ENCODE data around the gene PITX3.
"Not testable (repeated sequence)": the region's sequence is repeated elsewhere in the genome, so short reads cannot be mapped to it uniquely, and the experiment has no call there.

Gene PITX3

DNA sequence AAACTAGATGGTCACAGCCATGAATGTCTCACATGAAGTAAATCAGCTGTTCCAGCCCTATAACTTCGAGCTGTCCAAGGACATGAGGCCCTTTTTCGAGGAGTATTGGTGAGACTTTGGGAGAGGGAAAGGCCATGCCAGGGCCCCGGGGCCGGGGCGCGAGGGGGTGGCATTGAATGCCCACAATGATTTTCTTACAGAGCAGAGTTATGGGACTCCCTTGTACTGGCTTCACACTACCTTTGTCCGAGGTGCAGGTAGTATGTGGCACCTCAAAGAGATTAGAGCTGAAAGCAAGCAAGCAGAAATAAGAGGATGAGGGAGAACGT is 14.8 kb downstream of the PITX3 start:
- DNase-seq (ENCODE audit: low read depth in 2 of 2), result no peak

DNA sequence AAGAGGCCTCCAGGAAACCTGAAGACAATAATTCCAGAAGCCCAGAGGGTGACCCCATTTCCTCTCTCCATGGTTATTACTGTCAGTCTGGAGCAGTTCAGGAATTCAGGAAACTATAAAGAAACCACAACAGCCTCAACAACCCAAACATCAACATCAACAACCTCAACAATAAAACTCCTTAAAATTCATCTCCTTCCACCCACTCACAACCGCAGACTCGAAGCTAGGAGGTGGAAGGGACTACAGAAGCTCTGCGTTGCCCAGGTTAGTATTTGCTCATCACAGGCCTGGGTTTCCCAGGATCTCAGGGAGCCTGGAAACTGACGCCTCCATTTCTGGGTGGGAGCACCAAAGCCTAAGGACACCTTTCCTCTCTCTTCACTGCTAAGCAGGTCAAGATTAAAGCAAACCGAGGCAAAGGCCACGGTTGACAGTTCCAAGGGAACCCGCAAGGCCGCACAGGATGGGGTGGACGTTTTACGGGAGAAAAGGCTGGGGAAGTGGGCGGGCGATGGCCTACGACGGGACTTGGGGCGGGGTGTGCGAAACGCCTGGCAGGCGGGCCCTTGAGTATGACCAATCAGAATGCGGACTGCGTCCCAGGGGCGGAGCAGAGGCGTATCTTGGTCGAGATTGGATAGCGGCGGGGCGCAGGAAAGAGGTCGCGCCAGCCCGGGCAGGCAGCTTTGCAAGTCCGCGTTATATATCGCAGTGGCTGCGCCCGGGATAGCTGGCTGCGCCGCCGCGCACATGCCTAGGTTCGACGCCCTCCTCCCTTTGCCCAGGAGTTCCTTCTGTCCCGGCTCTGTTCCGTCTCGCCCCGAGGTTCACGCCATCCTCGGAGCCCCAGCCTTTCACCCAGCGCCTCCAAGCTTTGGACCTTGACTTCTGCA is 15.4 kb downstream of the PITX3 start, which contains the start of gene ELOVL3:
ELOVL3 (plus strand) TSS at position 654 of the 896 bp plus-strand sequence. CDS start 250 bp downstream, outside the sequence.
- DNase-seq (ENCODE audit: low read depth in 2 of 2), result peak; percentile 51 to 61

GRCh38 chr10:102222797-102223196 is 18.5 kb downstream of the PITX3 start:
- DNase-seq (ENCODE audit: low read depth in 2 of 2), result no peak

- no peak for DNase-seq (ENCODE audit: low read depth in 2 of 2)
These were observed 20.7 kb downstream of the PITX3 start for GRCh38 chr10:102220612-102221011.

DNA sequence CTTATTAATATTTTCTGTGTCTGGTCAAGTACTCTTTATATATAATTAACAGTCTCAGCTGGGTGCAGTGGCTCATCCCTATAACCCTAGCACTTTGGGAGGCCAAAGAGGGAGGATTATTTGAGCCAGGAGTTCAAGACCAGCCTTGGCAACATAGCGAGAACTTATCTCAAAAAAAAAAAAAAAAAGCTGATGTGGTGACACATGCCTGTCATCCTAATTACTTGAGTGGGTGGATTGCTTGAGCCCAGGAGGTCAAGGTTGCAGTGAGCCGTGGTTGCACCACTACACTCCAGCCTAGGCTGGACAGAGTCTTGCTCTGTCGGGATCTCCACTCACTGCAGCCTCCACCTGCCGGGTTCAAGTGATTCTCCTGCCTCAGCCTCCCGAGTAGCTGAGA is 21.9 kb downstream of the PITX3 start:
- no peak for DNase-seq (ENCODE audit: low read depth in 2 of 2)

DNA sequence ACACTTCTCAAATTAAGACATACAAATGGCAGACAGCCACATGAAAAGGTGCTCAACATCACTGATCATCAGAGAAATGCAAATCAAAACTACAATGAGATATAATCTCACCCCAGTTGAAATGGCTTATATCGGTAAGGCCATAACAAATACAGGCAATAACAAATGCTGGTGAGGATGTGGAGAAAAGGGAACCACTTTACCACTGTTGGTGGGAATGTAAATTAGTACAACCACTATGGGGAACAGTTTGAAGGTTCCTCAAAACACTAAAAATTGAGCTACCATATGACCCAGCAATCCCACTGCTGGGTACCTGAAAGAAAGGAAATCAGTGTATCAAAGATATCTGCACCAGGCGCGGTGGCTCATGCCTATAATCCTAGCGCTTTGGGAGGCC is 27.7 kb downstream of the PITX3 start:
- DNase-seq (ENCODE audit: low read depth in 2 of 2), result not testable (repeated sequence)

DNA sequence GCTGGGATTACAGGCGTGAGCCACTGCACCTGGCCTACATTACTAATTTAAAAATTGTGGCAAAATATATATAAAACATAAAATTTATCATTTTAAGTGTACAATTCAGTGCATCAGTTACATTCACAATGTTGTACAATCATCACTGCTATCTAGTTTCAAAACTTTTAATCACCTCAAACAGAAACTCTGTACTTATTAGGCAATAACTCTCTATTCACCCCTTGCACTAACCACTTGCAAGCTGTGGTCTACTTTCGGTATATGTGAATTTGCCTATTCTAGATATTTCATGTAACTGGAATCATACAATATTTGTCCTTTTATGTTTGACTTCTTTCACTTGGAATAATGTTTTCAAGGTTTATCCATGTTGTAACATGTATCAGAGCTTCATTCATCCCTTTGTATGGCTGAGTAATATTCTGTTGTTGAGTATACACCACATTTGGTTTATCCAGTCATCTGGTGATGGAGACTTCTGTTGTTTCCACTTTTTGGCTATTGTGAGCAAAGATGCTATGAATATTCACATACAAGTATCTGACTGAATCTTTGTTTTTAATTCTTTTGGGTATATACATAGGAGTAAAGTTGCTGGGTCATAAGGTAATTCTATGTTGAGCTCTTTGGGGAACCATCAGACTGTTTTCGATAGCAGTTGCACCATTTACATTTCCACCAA is 29.6 kb downstream of the PITX3 start:
- no peak for DNase-seq (ENCODE audit: low read depth in 2 of 2)

DNA sequence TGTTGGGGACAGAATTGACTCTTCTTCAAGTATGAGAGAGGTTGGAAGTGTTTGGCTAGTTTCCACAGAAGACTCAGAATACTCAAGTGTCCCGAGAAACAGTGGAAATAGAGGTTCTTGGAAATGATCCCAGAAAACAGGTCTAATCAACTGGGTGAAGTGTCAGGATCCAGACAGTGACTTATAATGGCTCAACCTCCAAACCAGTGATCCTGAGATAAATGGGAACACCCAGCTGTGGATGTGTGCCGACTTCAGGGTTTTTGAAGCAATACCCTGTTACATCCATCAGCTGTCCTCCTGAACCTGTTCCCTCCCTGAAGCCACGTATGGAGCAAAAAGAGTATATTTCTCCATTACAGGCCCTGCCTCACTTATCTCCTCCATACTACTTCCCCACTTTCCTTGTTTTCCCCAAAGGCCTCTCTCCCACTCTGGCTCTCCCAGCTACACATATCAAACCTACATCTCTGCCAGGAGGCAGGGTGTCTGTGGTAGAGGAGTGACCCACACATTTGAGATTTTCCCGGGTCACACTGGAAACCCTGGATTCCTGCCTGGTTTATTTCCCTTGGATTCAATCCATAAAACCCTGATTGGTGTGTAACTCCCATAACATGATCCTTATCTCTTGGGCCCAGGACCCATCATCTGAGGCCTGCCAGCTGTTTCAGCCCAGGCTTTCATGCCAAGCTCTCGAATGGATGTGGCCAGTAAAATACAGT is 32.8 kb downstream of the PITX3 start:
- no peak for DNase-seq (ENCODE audit: low read depth in 2 of 2)

GRCh38 chr10:102202386-102202785 is 38.9 kb downstream of the PITX3 start:
- no peak for DNase-seq (ENCODE audit: low read depth in 2 of 2)

- no peak for DNase-seq (ENCODE audit: low read depth in 2 of 2)
These were observed 40.3 kb downstream of the PITX3 start for GRCh38 chr10:102200751-102201640.

DNA sequence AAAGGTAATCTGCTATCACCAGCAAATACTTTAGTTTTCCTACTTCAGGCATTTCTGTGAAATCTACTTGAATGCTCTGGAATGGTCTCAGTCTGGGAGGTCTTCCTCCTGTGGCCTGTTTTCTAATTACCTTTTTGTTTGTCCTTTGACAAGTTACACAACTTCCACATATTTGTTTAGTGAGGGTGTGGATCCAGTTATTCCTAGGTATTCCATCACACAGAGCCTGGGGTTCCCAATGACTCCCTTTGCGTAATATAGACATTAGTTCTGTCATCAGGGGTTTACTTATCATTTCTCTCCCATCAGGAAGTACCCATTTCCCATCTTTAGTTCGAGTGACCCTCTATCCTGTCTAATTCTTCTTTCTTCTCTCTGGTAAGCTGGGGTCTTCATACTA is 43.3 kb downstream of the PITX3 start:
- no peak for DNase-seq (ENCODE audit: low read depth in 2 of 2)

DNA sequence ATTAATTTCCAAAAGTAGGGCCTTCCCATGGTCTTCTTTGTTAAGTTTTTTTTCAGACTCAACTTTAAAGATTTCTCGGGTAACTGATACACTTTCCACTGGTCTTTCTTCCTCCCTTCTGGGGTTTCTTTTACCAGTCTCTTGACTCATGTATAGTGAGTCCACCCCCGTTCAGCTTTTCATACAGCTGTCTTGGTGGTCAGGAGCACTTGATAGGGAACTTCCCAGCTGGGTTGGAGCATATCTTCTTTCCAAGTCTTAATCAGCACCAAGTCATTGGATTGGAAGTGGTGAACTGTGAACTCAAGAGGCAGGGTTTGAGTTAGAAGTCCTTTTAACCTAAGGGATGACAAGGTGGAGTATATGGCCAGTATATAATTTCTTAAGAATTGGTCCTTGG is 44.4 kb downstream of the PITX3 start:
- no peak for DNase-seq (ENCODE audit: low read depth in 2 of 2)

DNA sequence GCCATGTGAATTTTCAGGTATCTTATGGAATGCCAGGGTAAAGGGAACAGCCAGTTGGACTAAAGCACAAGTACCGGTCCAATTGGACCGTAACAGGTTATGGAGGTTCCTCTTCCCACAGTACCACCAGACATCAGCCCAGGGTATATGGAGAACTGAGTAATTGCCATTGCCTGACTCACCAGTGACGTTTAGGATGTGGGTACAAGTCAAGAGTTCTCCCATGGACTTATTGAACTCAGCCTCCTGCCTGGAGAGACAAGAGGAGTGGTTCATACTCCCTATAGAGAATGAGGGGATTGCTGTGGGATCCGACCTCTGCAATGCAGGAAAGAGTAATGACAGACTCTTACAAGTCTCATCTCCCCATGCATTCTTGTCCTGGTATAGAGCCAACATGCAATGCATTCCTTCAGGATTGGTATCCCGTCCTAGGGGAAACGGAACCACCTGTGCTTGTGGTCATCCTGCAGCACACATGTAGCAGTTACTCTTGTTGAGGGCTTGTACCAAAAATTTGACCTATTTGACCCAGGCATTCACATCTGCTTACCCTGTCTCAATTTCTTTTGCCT is 45.9 kb downstream of the PITX3 start:
- no peak for DNase-seq (ENCODE audit: low read depth in 2 of 2)

- no peak for DNase-seq (ENCODE audit: low read depth in 2 of 2)
These were observed 49.4 kb downstream of the PITX3 start for GRCh38 chr10:102191956-102192355.

DNA sequence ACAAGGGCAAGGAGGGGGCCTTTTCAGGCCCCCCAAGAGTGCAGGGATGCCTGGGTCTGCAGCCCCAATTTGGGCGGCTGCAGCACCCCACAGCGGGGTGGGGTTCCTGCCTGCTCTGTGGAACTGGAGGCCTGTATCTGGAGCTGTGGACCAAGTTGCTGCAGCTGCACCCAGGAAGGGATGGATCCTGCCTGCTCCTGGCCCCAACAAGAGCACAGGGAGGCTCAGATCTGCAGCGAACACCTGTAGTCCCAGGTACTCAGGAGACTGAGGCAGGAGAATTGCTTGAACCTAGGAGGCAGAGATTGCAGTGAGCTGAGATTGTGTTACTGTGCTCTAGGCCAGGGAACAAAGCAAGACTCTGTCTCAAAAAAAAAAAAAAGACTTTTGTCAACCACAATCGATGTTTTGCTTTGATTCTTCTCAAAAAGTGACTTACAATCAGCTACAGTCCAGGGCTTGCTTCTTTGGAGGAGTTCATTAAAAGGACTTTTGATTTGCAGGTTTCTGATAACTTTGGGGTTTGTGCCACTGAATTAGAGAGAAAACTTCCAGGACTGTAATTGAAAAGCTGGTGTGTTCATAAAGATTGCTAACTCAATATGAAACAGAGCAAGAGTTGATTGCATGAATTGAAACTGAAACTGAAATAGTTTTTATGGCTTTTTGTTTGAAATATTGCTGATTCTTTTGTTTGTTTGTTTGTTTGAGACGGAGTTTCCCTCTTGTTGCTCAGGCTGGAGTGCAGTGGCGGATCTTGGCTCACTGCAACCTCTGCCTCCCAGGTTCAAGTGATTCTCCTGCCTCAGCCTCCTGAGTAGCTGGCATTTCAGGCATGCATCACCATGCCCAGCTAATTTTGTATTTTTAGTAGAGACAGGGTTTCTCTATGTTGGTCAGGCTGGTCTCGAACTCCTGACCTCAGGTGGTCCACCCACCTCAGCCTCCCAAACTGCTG is 52.1 kb downstream of the PITX3 start:
- DNase-seq (ENCODE audit: low read depth in 2 of 2), result not testable (repeated sequence)

- DNase-seq (ENCODE audit: low read depth in 2 of 2), result no peak
These were observed 52.9 kb downstream of the PITX3 start for GRCh38 chr10:102188298-102188940.

- DNase-seq (ENCODE audit: low read depth in 2 of 2), result no peak
These were observed 55.3 kb downstream of the PITX3 start for GRCh38 chr10:102185811-102186527.

DNA sequence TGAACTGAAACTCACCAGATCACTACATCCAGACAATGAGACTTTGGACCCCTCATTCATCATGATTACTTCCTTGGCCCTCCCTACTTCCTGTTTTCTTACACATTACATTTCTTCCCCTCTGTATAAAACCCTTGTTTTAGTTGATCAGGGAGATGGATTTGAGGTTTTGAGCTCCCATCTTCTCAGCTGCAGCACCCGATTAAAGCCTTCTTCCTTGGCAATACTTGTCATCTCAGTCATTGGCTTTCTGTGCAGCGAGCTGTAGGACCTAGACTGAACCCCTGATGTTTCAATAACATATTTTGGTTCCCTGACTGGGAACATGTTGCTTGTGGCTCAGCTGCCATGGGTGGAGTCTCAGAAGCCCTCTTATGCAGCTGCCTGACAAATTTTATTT is 56.0 kb downstream of the PITX3 start:
- DNase-seq (ENCODE audit: low read depth in 2 of 2), result no peak

GRCh38 chr10:102184606-102185005 is 56.7 kb downstream of the PITX3 start:
- DNase-seq (ENCODE audit: low read depth in 2 of 2), result no peak
